Skeletal muscle tissue (tissue), 4 donors: Measurements from ENCODE around the gene VWF. TPM values are rescaled to one million over a fixed set of nuclear protein-coding genes. Genes with fewer than 3 reads are reported as not detected.
"Not testable (repeated sequence)": the region's sequence is repeated elsewhere in the genome, so short reads cannot be mapped to it uniquely, and the experiment has no call there.

ENCODE experiments used
- H3K27ac ChIP-seq: one replicate; pipeline ENCODE4 v1.7.0; 2013; ENCODE audit warnings: mild to moderate bottlenecking, low read depth, low read length, inconsistent platforms
- H3K27me3 ChIP-seq, 3 donors: one replicate each; pipeline ENCODE4 v1.7.0; 2013; ENCODE audit warnings: low read length in 3 of 3; ENCODE audit not compliant: control insufficient read depth in 3 of 3, insufficient read depth in 3 of 3
- H3K36me3 ChIP-seq, 3 donors: one replicate each; pipeline ENCODE4 v1.7.0; 2013; ENCODE audit warnings: low read length in 3 of 3; ENCODE audit not compliant: control insufficient read depth in 3 of 3, insufficient read depth in 3 of 3
- H3K4me1 ChIP-seq, 3 donors: one replicate each; pipeline ENCODE4 v1.7.0; 2013; ENCODE audit warnings: low read length in 3 of 3, mild to moderate bottlenecking in 3 of 3; ENCODE audit not compliant: control insufficient read depth in 3 of 3, insufficient read depth in 3 of 3
- H3K4me3 ChIP-seq, 3 donors: one replicate each; pipeline ENCODE4 v1.7.0; 2013; ENCODE audit warnings: low read length in 3 of 3
- H3K9ac ChIP-seq, 3 donors: one replicate each; pipeline ENCODE4 v1.7.0; 2013; ENCODE audit warnings: low read length in 3 of 3, mild to moderate bottlenecking in 3 of 3, moderate library complexity in 2 of 3, low read depth in 1 of 3
- H3K9me3 ChIP-seq, 3 donors: one replicate each; pipeline ENCODE4 v1.7.0; 2013; ENCODE audit warnings: low read length in 3 of 3; ENCODE audit not compliant: control insufficient read depth in 3 of 3
- total RNA-seq: library from RNA; depleted of rRNA; stranded (reverse); fragments of >200 nt; gene quantifications from one replicate; pipeline ENCODE4 v1.2.3, GENCODE V29; 2014
- donor health status: Osteomylitis.

Gene VWF
- total RNA-seq, 1 donor from 2014 or later: 58.5 TPM

- H3K36me3 ChIP-seq: no peaks in the 10 kb centered on the region
Observed at GRCh38 chr12:6146951-6147350, 22.5 kb upstream of the VWF start.

GRCh38 chr12:6146509-6146908 lies 22.0 kb upstream of the VWF start:
- Histone ChIP-seq H3K27me3 (no peaks in the 10 kb centered on the region), H3K27ac (no peak overlapping the region)

More at GRCh38 chr12:6146951-6147350, 22.5 kb upstream of the VWF start:
- H3K27me3 ChIP-seq: no peaks in the 10 kb centered on the region
- no peaks in the 10 kb centered on the region for H3K4me1 ChIP-seq
- H3K27ac ChIP-seq: no peak overlapping the region
- H3K9ac ChIP-seq: no peak overlapping the region
- H3K4me3 ChIP-seq: no peak overlapping the region
- no peaks in the 10 kb centered on the region for H3K9me3 ChIP-seq

GRCh38 chr12:6145564-6145963 lies 21.1 kb upstream of the VWF start:
- no peak overlapping the region for H3K4me3 ChIP-seq
- H3K27me3 ChIP-seq: no peaks in the 10 kb centered on the region
- peaks cover 3 to 6% (median 5%) of the 10 kb centered on the region in 3 donors for H3K4me1 ChIP-seq
- H3K9me3 ChIP-seq: no peaks in the 10 kb centered on the region
- no peak overlapping the region for H3K9ac ChIP-seq
- H3K36me3 ChIP-seq: no peaks in the 10 kb centered on the region
- H3K27ac ChIP-seq: no peak overlapping the region

More at GRCh38 chr12:6146509-6146908, 22.0 kb upstream of the VWF start:
- no peaks in the 10 kb centered on the region for H3K9me3 ChIP-seq
- peaks cover 0 to 3% (median 0%) of the 10 kb centered on the region in 3 donors for H3K4me1 ChIP-seq
- no peak overlapping the region for H3K9ac ChIP-seq
- no peak overlapping the region for H3K4me3 ChIP-seq
- H3K36me3 ChIP-seq: no peaks in the 10 kb centered on the region

GRCh38 chr12:6143303-6143675 lies 18.8 kb upstream of the VWF start:
- H3K36me3 ChIP-seq: no peaks in the 10 kb centered on the region
- H3K9me3 ChIP-seq: no peaks in the 10 kb centered on the region
- no peak overlapping the region for H3K4me3 ChIP-seq
- no peak overlapping the region for H3K27ac ChIP-seq
- H3K27me3 ChIP-seq: no peaks in the 10 kb centered on the region
- H3K9ac ChIP-seq: no peak overlapping the region
- peaks cover 5 to 15% (median 8%) of the 10 kb centered on the region in 3 donors for H3K4me1 ChIP-seq

GRCh38 chr12:6142368-6143302 lies 18.2 kb upstream of the VWF start:
- H3K4me1 ChIP-seq: peaks cover 5 to 15% (median 8%) of the 10 kb centered on the region in 3 donors
- H3K27me3 ChIP-seq, H3K36me3 ChIP-seq, H3K27ac ChIP-seq, H3K9me3 ChIP-seq, H3K9ac ChIP-seq, H3K4me3 ChIP-seq: not testable (repeated sequence)

GRCh38 chr12:6141731-6142367 lies 17.4 kb upstream of the VWF start:
- peaks cover 5 to 15% (median 8%) of the 10 kb centered on the region in 3 donors for H3K4me1 ChIP-seq
- not testable (repeated sequence) for H3K9ac ChIP-seq, H3K9me3 ChIP-seq, H3K36me3 ChIP-seq, H3K27ac ChIP-seq, H3K4me3 ChIP-seq, H3K27me3 ChIP-seq

- no peaks in the 10 kb centered on the region for H3K36me3 ChIP-seq
- peaks cover 5 to 15% (median 8%) of the 10 kb centered on the region in 3 donors for H3K4me1 ChIP-seq
- peak overlapping the region in 1 of 3 donors; percentile 23 for H3K9ac ChIP-seq
- H3K9me3 ChIP-seq: peaks cover 0 to 3% (median 0%) of the 10 kb centered on the region in 3 donors
- H3K4me3 ChIP-seq: no peak overlapping the region
- H3K27me3 ChIP-seq: peaks cover 0 to 3% (median 0%) of the 10 kb centered on the region in 3 donors
- H3K27ac ChIP-seq: peak overlapping the region; percentile 62
Observed at GRCh38 chr12:6140651-6141447, 16.4 kb upstream of the VWF start.

GRCh38 chr12:6135071-6135470 lies 10.6 kb upstream of the VWF start:
- Histone ChIP-seq H3K9me3 (peaks cover 0 to 3% (median 0%) of the 10 kb centered on the region in 3 donors), H3K27me3 (peaks cover 0 to 3% (median 0%) of the 10 kb centered on the region in 3 donors), H3K4me3 (no peak overlapping the region), H3K4me1 (peaks cover 0 to 5% (median 0%) of the 10 kb centered on the region in 3 donors), H3K27ac (no peak overlapping the region), H3K9ac (no peak overlapping the region), H3K36me3 (no peaks in the 10 kb centered on the region)

- peaks cover 0 to 3% (median 0%) of the 10 kb centered on the region in 3 donors for H3K9me3 ChIP-seq
- peaks cover 0 to 3% (median 0%) of the 10 kb centered on the region in 3 donors for H3K27me3 ChIP-seq
- no peak overlapping the region for H3K9ac ChIP-seq
- H3K27ac ChIP-seq: no peak overlapping the region
- H3K4me3 ChIP-seq: no peak overlapping the region
- H3K36me3 ChIP-seq: no peaks in the 10 kb centered on the region
- no peaks in the 10 kb centered on the region for H3K4me1 ChIP-seq
Observed at GRCh38 chr12:6133642-6134041, 9.2 kb upstream of the VWF start.
